ENCODE measurements around the gene RNASE4. TPM values are rescaled to one million over a fixed set of nuclear protein-coding genes. Genes with fewer than 3 reads are reported as not detected.
"Not testable (repeated sequence)": the region's sequence is repeated elsewhere in the genome, so short reads cannot be mapped to it uniquely, and the experiment has no call there.

Gene RNASE4
- total RNA-seq: 42.5 TPM
- long read RNA-seq, transcript RNASE4-203 (2 exons, 2,520 nt): major isoform, 60 of 61 reads
- long read RNA-seq, partial matches to known transcripts: 0 of 61 reads
- long read RNA-seq, other reads (novel, unspliced or antisense): 0 of 61 reads

- Histone ChIP-seq H3K27ac (peak within 1 kb of the TSS; percentile 100), H3K36me3 (no peaks in the 10 kb centered on the region), H3K4me1 (peaks cover 30% of the 10 kb centered on the region), H3K27me3 (no peaks in the 10 kb centered on the region), H3K4me3 (peak within 1 kb of the TSS; percentile 73), H3K9me3 (no peaks in the 10 kb centered on the region)
- ATAC-seq (peak; percentile 74), DNase-seq (peak; percentile 94)
- no peak for TF ChIP-seq CTCF (IDR thresholded peaks at IDR 0.05)
- intact Hi-C loops (cut with DNase I): loop anchor here (10.0 kb wide), 1 partner anchor 69 kb away; no protein-coding TSS in a partner anchor
These were observed at the start of gene RNASE4 for GRCh38 chr14:20683891-20684661. Gene RNASE4 (plus strand): TSS chr14:20684560. CDS start chr14:20699372, 14,812 bp downstream.

GRCh38 chr14:20641591-20641990, 42.8 kb upstream of the RNASE4 start, which contains the start of gene OR6S1:
Gene OR6S1 (minus strand): TSS chr14:20641691. CDS start chr14:20641691, 0 bp downstream.
- no peak for TF ChIP-seq CTCF (IDR thresholded peaks at IDR 0.05)
- Histone ChIP-seq H3K4me1 (no peaks in the 10 kb centered on the region), H3K4me3 (no peak within 1 kb of the TSS), H3K27me3 (peaks cover 17% of the 10 kb centered on the region), H3K36me3 (no peaks in the 10 kb centered on the region), H3K9me3 (no peaks in the 10 kb centered on the region), H3K27ac (no peak within 1 kb of the TSS)
- DNase-seq (no peak), ATAC-seq (no peak)
- intact Hi-C loops (cut with DNase I): no loop called here

GRCh38 chr14:20642182-20642581, 42.2 kb upstream of the RNASE4 start:
- Histone ChIP-seq H3K9me3 (no peaks in the 10 kb centered on the region), H3K4me1 (no peaks in the 10 kb centered on the region), H3K27me3 (peaks cover 17% of the 10 kb centered on the region), H3K36me3 (no peaks in the 10 kb centered on the region), H3K4me3 (no peak overlapping the region), H3K27ac (no peak overlapping the region)
- no peak for DNase-seq
- ATAC-seq: no peak
- intact Hi-C loops (cut with DNase I): no loop called here
- TF ChIP-seq CTCF (IDR thresholded peaks at IDR 0.05): no peak

GRCh38 chr14:20642755-20643154, 41.6 kb upstream of the RNASE4 start:
- H3K4me3 ChIP-seq; H3K4me1 ChIP-seq; H3K36me3 ChIP-seq; ATAC-seq; DNase-seq; H3K9me3 ChIP-seq; H3K27ac ChIP-seq; intact Hi-C loops (cut with DNase I): not testable (repeated sequence)
- H3K27me3 ChIP-seq: peaks cover 15% of the 10 kb centered on the region

- H3K4me3 ChIP-seq: no peak overlapping the region
- no peak for TF ChIP-seq CTCF (IDR thresholded peaks at IDR 0.05)
- intact Hi-C loops (cut with DNase I): no loop called here
- no peaks in the 10 kb centered on the region for H3K4me1 ChIP-seq
- H3K9me3 ChIP-seq: no peaks in the 10 kb centered on the region
- no peaks in the 10 kb centered on the region for H3K36me3 ChIP-seq
- ATAC-seq: no peak
- no peak for DNase-seq
- H3K27ac ChIP-seq: no peak overlapping the region
- H3K27me3 ChIP-seq: peaks cover 6% of the 10 kb centered on the region
These were observed 39.8 kb upstream of the RNASE4 start for GRCh38 chr14:20644520-20644919.

GRCh38 chr14:20645481-20645880, 38.9 kb upstream of the RNASE4 start:
- DNase-seq (no peak), ATAC-seq (no peak)
- no peaks in the 10 kb centered on the region for H3K36me3 ChIP-seq
- no peak overlapping the region for H3K27ac ChIP-seq
- H3K4me1 ChIP-seq: no peaks in the 10 kb centered on the region
- no peak overlapping the region for H3K4me3 ChIP-seq
- intact Hi-C loops (cut with DNase I): no loop called here
- H3K9me3 ChIP-seq: no peaks in the 10 kb centered on the region
- no peak for TF ChIP-seq CTCF (IDR thresholded peaks at IDR 0.05)
- H3K27me3 ChIP-seq: peaks cover 3% of the 10 kb centered on the region

All from upper lobe of right lung (tissue), 1 donor.